ENCODE measurements around the gene PODN. TPM values are rescaled to one million over a fixed set of nuclear protein-coding genes. Genes with fewer than 3 reads are reported as not detected.

The PODN gene
- total RNA-seq, 1 donor from 2014 or later = not detected

GRCh38 chr1:53122201-53122885, 60.3 kb downstream of the PODN start:
- Mint-ChIP-seq H3K4me3 (no peak overlapping the region), H3K27me3 (peaks cover 12% of the 10 kb centered on the region), H3K27ac (no peak overlapping the region), H3K4me1 (no peaks in the 10 kb centered on the region), H3K36me3 (ENCODE audit: low read depth) (no peaks in the 10 kb centered on the region), H3K9me3 (no peaks in the 10 kb centered on the region)
- POLR2A ChIA-PET = no interaction called here
- ATAC-seq (ENCODE audit: low read depth) = no peak
- intact Hi-C loops (cut with micrococcal nuclease) = no loop called here
- TF ChIP-seq CTCF (IDR thresholded peaks at IDR 0.05) = no peak
- no peak for DNase-seq
- CTCF ChIA-PET = no interaction called here

- DNase-seq = no peak
- no peak overlapping the region for H3K27ac Mint-ChIP-seq
- no peaks in the 10 kb centered on the region for H3K36me3 Mint-ChIP-seq (ENCODE audit: low read depth)
- POLR2A ChIA-PET = no interaction called here
- no peak overlapping the region for H3K4me3 Mint-ChIP-seq
- H3K27me3 Mint-ChIP-seq = peaks cover 11% of the 10 kb centered on the region
- intact Hi-C loops (cut with micrococcal nuclease) = no loop called here
- no peak for TF ChIP-seq CTCF (IDR thresholded peaks at IDR 0.05)
- H3K4me1 Mint-ChIP-seq = no peaks in the 10 kb centered on the region
- no peaks in the 10 kb centered on the region for H3K9me3 Mint-ChIP-seq
- ATAC-seq (ENCODE audit: low read depth) = no peak
- CTCF ChIA-PET = no interaction called here
These were observed 61.0 kb downstream of the PODN start for GRCh38 chr1:53122961-53123413.

GRCh38 chr1:53123453-53124140, 61.6 kb downstream of the PODN start:
- no peak overlapping the region for H3K27ac Mint-ChIP-seq
- CTCF ChIA-PET = no interaction called here
- no peaks in the 10 kb centered on the region for H3K4me1 Mint-ChIP-seq
- H3K36me3 Mint-ChIP-seq (ENCODE audit: low read depth) = no peaks in the 10 kb centered on the region
- H3K9me3 Mint-ChIP-seq = no peaks in the 10 kb centered on the region
- intact Hi-C loops (cut with micrococcal nuclease) = no loop called here
- ATAC-seq (ENCODE audit: low read depth) = no peak
- POLR2A ChIA-PET = no interaction called here
- no peak overlapping the region for H3K4me3 Mint-ChIP-seq
- no peak for TF ChIP-seq CTCF (IDR thresholded peaks at IDR 0.05)
- no peak for DNase-seq
- H3K27me3 Mint-ChIP-seq = peaks cover 15% of the 10 kb centered on the region

- ChIA-PET CTCF (no interaction called here), POLR2A (no interaction called here)
- Mint-ChIP-seq H3K27me3 (peaks cover 15% of the 10 kb centered on the region), H3K36me3 (ENCODE audit: low read depth) (no peaks in the 10 kb centered on the region), H3K4me3 (no peak overlapping the region), H3K4me1 (no peaks in the 10 kb centered on the region), H3K9me3 (no peaks in the 10 kb centered on the region), H3K27ac (no peak overlapping the region)
- intact Hi-C loops (cut with micrococcal nuclease) = no loop called here
- ATAC-seq (ENCODE audit: low read depth) (no peak), DNase-seq (no peak)
- no peak for TF ChIP-seq CTCF (IDR thresholded peaks at IDR 0.05)
These were observed 63.1 kb downstream of the PODN start for GRCh38 chr1:53125122-53125521.

- POLR2A ChIA-PET = no interaction called here
- ATAC-seq (ENCODE audit: low read depth) (no peak), DNase-seq (no peak)
- H3K9me3 Mint-ChIP-seq = no peaks in the 10 kb centered on the region
- no peak overlapping the region for H3K4me3 Mint-ChIP-seq
- CTCF ChIA-PET = no interaction called here
- no peaks in the 10 kb centered on the region for H3K36me3 Mint-ChIP-seq (ENCODE audit: low read depth)
- no peak overlapping the region for H3K27ac Mint-ChIP-seq
- peaks cover 15% of the 10 kb centered on the region for H3K27me3 Mint-ChIP-seq
- intact Hi-C loops (cut with micrococcal nuclease) = no loop called here
- no peak for TF ChIP-seq CTCF (IDR thresholded peaks at IDR 0.05)
- no peaks in the 10 kb centered on the region for H3K4me1 Mint-ChIP-seq
These were observed 63.8 kb downstream of the PODN start for GRCh38 chr1:53125623-53126360.

All from activated B cell treated with CpG ODN at 0.5 μM for 24 hours (primary cell).